ENCODE results near the gene PRSS2. TPM values are rescaled to one million over a fixed set of nuclear protein-coding genes. Genes with fewer than 3 reads are reported as not detected.

PRSS2 gene
- polyA plus RNA-seq, 3 donors, result not detected

GRCh38 chr7:142790555-142790954, 19.8 kb downstream of the PRSS2 start:
- H3K79me2 ChIP-seq (ENCODE audit: insufficient read depth, low read length), result no peaks in the 10 kb centered on the region
- H3K27ac ChIP-seq (ENCODE audit: low read depth in 1 of 2, low read length in 2 of 2), result no peak overlapping the region
- no peak overlapping the region for H3K9ac ChIP-seq (ENCODE audit: insufficient read depth, low read length, poor library complexity, severe bottlenecking)
- H3K27me3 ChIP-seq (ENCODE audit: control insufficient read depth in 2 of 2, insufficient read depth in 2 of 2, low read length in 2 of 2), result peaks cover 6 to 9% of the 10 kb centered on the region in 2 donors
- Mint-ChIP-seq H3K9me3 (no peaks in the 10 kb centered on the region), H3K27ac (no peak overlapping the region), H3K4me1 (no peaks in the 10 kb centered on the region), H3K27me3 (ENCODE audit: low read depth in 3 of 3) (peaks cover 11 to 16% (median 12%) of the 10 kb centered on the region in 3 donors), H3K4me3 (no peak overlapping the region), H3K36me3 (no peaks in the 10 kb centered on the region)
- no peaks in the 10 kb centered on the region for H3K36me3 ChIP-seq (replicated peaks in 1 of 2; ENCODE audit: control insufficient read depth in 1 of 2, insufficient read depth in 2 of 2, low read length in 2 of 2)
- H3K4me2 ChIP-seq (replicated peaks; ENCODE audit: extremely low read depth, low read length, poor library complexity, severe bottlenecking), result no peak overlapping the region
- H4K20me1 ChIP-seq (ENCODE audit: insufficient read depth, low read length), result no peaks in the 10 kb centered on the region
- no peak for DNase-seq
- no peak for TF ChIP-seq CTCF (IDR thresholded peaks at IDR 0.05)
- no CpG with 5 or more reads among the region's 1 CpG for WGBS (ENCODE audit: insufficient coverage)
- no peaks in the 10 kb centered on the region for H3K9me3 ChIP-seq (replicated peaks in 1 of 2; ENCODE audit: control insufficient read depth in 1 of 2, insufficient read depth in 1 of 2, low read length in 2 of 2)
- intact Hi-C loops (cut with micrococcal nuclease), result no loop called here
- H3K4me1 ChIP-seq (ENCODE audit: control insufficient read depth in 1 of 2, insufficient read depth in 2 of 2, low read length in 2 of 2), result no peaks in the 10 kb centered on the region
- H3K4me3 ChIP-seq (replicated peaks in 1 of 3; ENCODE audit: low read depth in 2 of 3, low read length in 3 of 3), result no peak overlapping the region
- H2AFZ ChIP-seq (ENCODE audit: insufficient read depth, low read depth, low read length, poor library complexity, severe bottlenecking), result no peak overlapping the region

- peaks cover 0 to 7% (median 3%) of the 10 kb centered on the region in 7 donors for H3K9me3 Mint-ChIP-seq
- no peak for DNase-seq
- no peaks in the 10 kb centered on the region for H3K79me2 ChIP-seq (ENCODE audit: insufficient read depth, low read length)
- H3K36me3 ChIP-seq (replicated peaks in 1 of 2; ENCODE audit: control insufficient read depth in 1 of 2, insufficient read depth in 2 of 2, low read length in 2 of 2), result no peaks in the 10 kb centered on the region
- peaks cover under 1% of the 10 kb centered on the region in 2 donors for H3K4me1 ChIP-seq (ENCODE audit: control insufficient read depth in 1 of 2, insufficient read depth in 2 of 2, low read length in 2 of 2)
- H3K4me1 Mint-ChIP-seq, result peaks cover 5% of the 10 kb centered on the region
- 100% methylated on average over 1 of the region's 7 CpGs for WGBS (ENCODE audit: insufficient coverage)
- peaks cover 16 to 19% of the 10 kb centered on the region in 2 donors for H3K27me3 ChIP-seq (ENCODE audit: control insufficient read depth in 2 of 2, insufficient read depth in 2 of 2, low read length in 2 of 2)
- no peak overlapping the region for H3K4me3 ChIP-seq (replicated peaks in 1 of 3; ENCODE audit: low read depth in 2 of 3, low read length in 3 of 3)
- no peak overlapping the region for H3K27ac ChIP-seq (ENCODE audit: low read depth in 1 of 2, low read length in 2 of 2)
- TF ChIP-seq CTCF (IDR thresholded peaks at IDR 0.05), result no peak
- peaks cover 0 to 4% of the 10 kb centered on the region in 2 donors for H3K36me3 Mint-ChIP-seq
- H3K9me3 ChIP-seq (replicated peaks in 1 of 2; ENCODE audit: control insufficient read depth in 1 of 2, insufficient read depth in 1 of 2, low read length in 2 of 2), result peaks cover 0 to 6% of the 10 kb centered on the region in 2 donors
- no peak overlapping the region for H2AFZ ChIP-seq (ENCODE audit: insufficient read depth, low read depth, low read length, poor library complexity, severe bottlenecking)
- no peak overlapping the region for H3K4me3 Mint-ChIP-seq
- intact Hi-C loops (cut with micrococcal nuclease), result no loop called here
- H3K4me2 ChIP-seq (replicated peaks; ENCODE audit: extremely low read depth, low read length, poor library complexity, severe bottlenecking), result no peak overlapping the region
- no peak overlapping the region for H3K9ac ChIP-seq (ENCODE audit: insufficient read depth, low read length, poor library complexity, severe bottlenecking)
- no peaks in the 10 kb centered on the region for H4K20me1 ChIP-seq (ENCODE audit: insufficient read depth, low read length)
- H3K27ac Mint-ChIP-seq, result no peak overlapping the region
- peaks cover 20 to 25% (median 22%) of the 10 kb centered on the region in 3 donors for H3K27me3 Mint-ChIP-seq (ENCODE audit: low read depth in 3 of 3)
These were observed 20.7 kb downstream of the PRSS2 start for GRCh38 chr7:142791502-142791901.
